K562 treated with DMSO at 1 percent for 12 hours (cell line): ENCODE measurements around the gene ATXN1L. TPM values are rescaled to one million over a fixed set of nuclear protein-coding genes. Genes with fewer than 3 reads are reported as not detected.

Experiments
- total RNA-seq: library from RNA; unstranded; fragments of 300-600 nt; gene quantifications from 2 replicates; pipeline ENCODE4 v1.2.3, GENCODE V29; 2022; ENCODE audit not compliant: insufficient read depth

ATXN1L gene
- 2.5 and 9.7 TPM in 2 replicates for total RNA-seq

GRCh38 chr16:71845639-71846430 lies at the start of gene ATXN1L:
TSS of gene ATXN1L (plus strand) at chr16:71845976. CDS start at chr16:71849741, 3,765 bp downstream.

GRCh38 chr16:71808593-71809459 lies 37.0 kb upstream of the ATXN1L start, which contains the start of gene AP1G1:
TSS of gene AP1G1 (minus strand) at chr16:71808834. CDS start at chr16:71789479, 19,355 bp downstream.

DNA sequence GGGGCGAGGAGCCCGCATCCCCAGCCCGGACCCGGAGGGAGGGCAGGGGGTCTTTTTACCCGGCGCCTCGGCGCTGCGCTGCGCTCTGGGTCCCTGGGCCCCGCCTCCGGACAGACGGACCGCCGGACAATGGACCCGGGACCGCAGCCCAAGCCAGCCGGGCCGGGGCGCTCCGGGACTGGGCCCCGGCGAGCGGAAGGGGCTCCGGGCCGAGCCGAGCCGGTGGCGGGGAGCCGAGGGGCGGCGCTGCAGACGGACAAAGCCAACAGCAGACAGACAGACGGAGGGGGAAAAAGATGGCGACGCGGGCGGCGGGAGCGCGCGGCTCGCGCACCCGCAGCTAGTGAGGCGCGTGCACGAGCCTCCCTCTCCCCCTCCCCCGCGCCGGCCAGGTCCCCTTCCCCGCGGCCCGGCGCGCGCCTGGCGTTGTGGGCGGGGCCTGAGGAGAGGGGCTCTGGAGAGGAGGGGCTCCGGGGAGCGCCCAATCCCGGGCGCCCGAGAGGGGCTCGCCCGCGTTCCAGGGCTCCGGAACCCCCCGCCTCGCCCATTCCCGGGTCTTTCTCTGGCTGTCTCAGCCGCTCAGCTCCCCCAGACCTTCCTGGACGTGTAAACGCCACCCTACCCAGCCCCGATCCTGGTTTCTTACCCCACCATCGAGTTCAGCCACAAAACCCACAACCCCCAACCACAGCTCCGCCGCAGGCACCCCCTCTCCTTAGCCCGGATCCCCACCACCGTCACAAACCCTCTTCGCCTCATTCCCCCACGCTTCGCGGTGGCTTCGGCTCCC lies 38.3 kb downstream of the ATXN1L start, which contains the start of gene ZNF821:
TSS of gene ZNF821 (minus strand) at position 334 of the 790 bp plus-strand sequence. CDS start 4,236 bp downstream, outside the sequence.

GRCh38 chr16:71894921-71895678 lies 49.3 kb downstream of the ATXN1L start, which contains the start of gene IST1:
TSS of gene IST1 (plus strand) at chr16:71895531. CDS start at chr16:71915641, 20,110 bp downstream.

Other genes starting within 250 kb of the ATXN1L start
- gene MARVELD3, start 219.8 kb upstream of the ATXN1L start, total RNA-seq = 0.30 TPM in 1 of 2 replicates, not detected in the other
- gene PHLPP2, start 121.3 kb upstream of the ATXN1L start, total RNA-seq = 0.92 and 4.1 TPM in 2 replicates
- gene AP1G1, start 37.1 kb upstream of the ATXN1L start, total RNA-seq = 8.8 and 45.6 TPM in 2 replicates
- 16.1 and 17.2 TPM in 2 replicates for gene ZNF821, start 38.2 kb downstream of the ATXN1L start, total RNA-seq
- gene IST1, start 49.6 kb downstream of the ATXN1L start, total RNA-seq = 92.5 and 164 TPM in 2 replicates
- gene PKD1L3, start 154.4 kb downstream of the ATXN1L start, total RNA-seq = not detected in 2 replicates
- 1.4 and 2.7 TPM in 2 replicates for gene DHODH, start 162.8 kb downstream of the ATXN1L start, total RNA-seq
- not detected in 2 replicates for gene HP, start 208.5 kb downstream of the ATXN1L start, total RNA-seq
- not detected in 2 replicates for gene HPR, start 217.2 kb downstream of the ATXN1L start, total RNA-seq
- gene TXNL4B, start 247.6 kb downstream of the ATXN1L start, total RNA-seq = 5.2 and 10.5 TPM in 2 replicates
- 38.2 and 59.0 TPM in 2 replicates for gene DHX38, start 247.9 kb downstream of the ATXN1L start, total RNA-seq